HL-60 (cell line): ENCODE measurements around the gene CTNNA3.

Experiments
- DNase-seq, 2 experiments: peaks; one replicate each; pipeline ENCODE4 v3.0.0-alpha.2; 2010 to 2020; ENCODE audit warnings: low read depth in 1 of 2, low spot score in 1 of 2
- H3K27ac ChIP-seq: fragments of 250-450 bp; sonication (Bioruptor Pico); replicated peaks from 2 replicates; pipeline ENCODE4 v1.5.1; 2020; ENCODE audit warnings: mild to moderate bottlenecking, moderate library complexity
- H3K27me3 ChIP-seq: fragments of 250-450 bp; sonication (Bioruptor Pico); 2 replicates; pipeline ENCODE4 v1.5.1; 2021; ENCODE audit warnings: mild to moderate bottlenecking, moderate library complexity; ENCODE audit not compliant: insufficient read depth, poor library complexity, severe bottlenecking
- H3K4me3 ChIP-seq: replicated peaks from 2 replicates; pipeline ENCODE4 v1.5.1; 2011; ENCODE audit warnings: mild to moderate bottlenecking, control low read depth, low read length; ENCODE audit not compliant: insufficient read depth
- CTCF ChIP-seq: IDR thresholded peaks from one replicate; pipeline ENCODE4 v1.5.1; 2011; ENCODE audit warnings: low read length, control low read depth, inconsistent platforms; ENCODE audit not compliant: insufficient read depth
- GABPA ChIP-seq: IDR thresholded peaks from 2 replicates; pipeline ENCODE4 v1.6.1; 2012; ENCODE audit warnings: low read depth
- POLR2AphosphoS5 ChIP-seq: IDR thresholded peaks from 2 replicates; pipeline ENCODE4 v1.6.1; 2012; ENCODE audit warnings: low read depth
- REST ChIP-seq: IDR thresholded peaks from 2 replicates; pipeline ENCODE4 v1.6.1; 2012; ENCODE audit warnings: low read depth; ENCODE audit not compliant: insufficient replicate concordance
- SPI1 ChIP-seq: IDR thresholded peaks from 2 replicates; pipeline ENCODE4 v1.6.1; 2012; ENCODE audit warnings: low read depth, mild to moderate bottlenecking, borderline replicate concordance

The CTNNA3 gene

GRCh38 chr10:66835400-66835799 lies 860.6 kb downstream of the CTNNA3 start:
- Histone ChIP-seq H3K4me3 (no peak overlapping the region), H3K27ac (no peak overlapping the region), H3K27me3 (no peaks in the 10 kb centered on the region)
- no peak for DNase-seq
- TF ChIP-seq REST (no peak), GABPA (no peak), POLR2AphosphoS5 (no peak), CTCF (no peak), SPI1 (no peak)

- DNase-seq, result no peak
- no peak overlapping the region for H3K4me3 ChIP-seq
- TF ChIP-seq POLR2AphosphoS5, result no peak
- TF ChIP-seq GABPA, result no peak
- TF ChIP-seq REST, result no peak
- no peak for TF ChIP-seq SPI1
- TF ChIP-seq CTCF, result no peak
- no peak overlapping the region for H3K27ac ChIP-seq
- no peaks in the 10 kb centered on the region for H3K27me3 ChIP-seq
Measured at GRCh38 chr10:66834802-66835201, 861.2 kb downstream of the CTNNA3 start.

- Histone ChIP-seq H3K27me3 (no peaks in the 10 kb centered on the region), H3K4me3 (no peak overlapping the region), H3K27ac (no peak overlapping the region)
- TF ChIP-seq POLR2AphosphoS5 (no peak), GABPA (no peak), CTCF (no peak), SPI1 (no peak), REST (no peak)
- DNase-seq, result no peak
Measured at GRCh38 chr10:66833861-66834260, 862.1 kb downstream of the CTNNA3 start.
